ENCODE measurements around the gene LLCFC1.

LLCFC1 gene

DNA sequence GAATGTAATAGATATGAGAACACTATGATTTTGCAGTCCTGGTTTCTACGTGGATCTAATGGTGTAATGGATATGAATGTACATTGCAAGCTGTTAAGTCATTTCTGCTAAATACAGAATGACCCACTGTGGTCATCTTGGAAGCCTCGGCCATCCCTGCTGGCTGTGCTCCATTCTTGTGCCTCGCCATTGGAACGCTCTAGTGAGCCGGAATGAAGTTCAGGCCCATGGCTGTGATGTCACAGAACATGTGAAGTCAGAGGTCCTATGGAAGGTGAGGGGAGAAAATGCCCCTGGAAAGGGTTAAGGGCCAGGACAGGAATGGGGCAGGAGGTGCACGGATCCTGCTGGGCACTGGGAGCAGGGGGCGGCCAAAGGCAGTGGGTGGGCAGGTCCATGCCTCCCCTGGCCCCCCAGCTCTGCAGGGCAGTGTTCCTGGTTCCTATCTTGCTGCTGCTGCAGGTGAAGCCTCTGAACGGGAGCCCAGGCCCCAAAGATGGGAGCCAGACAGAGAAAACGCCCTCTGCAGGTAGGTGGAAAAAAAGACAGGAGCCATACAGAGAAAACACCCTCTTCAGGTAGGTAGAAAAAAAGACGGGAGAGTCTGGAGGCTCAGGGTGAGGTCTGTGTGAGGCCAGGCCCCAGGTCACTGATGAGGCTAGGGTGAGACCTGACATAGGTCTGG lies at the start of gene LLCFC1:
TSS of gene LLCFC1 (plus strand) at position 259 of the 685 bp plus-strand sequence. CDS start at position 397, 138 bp downstream.
- no peak for ATAC-seq

DNA sequence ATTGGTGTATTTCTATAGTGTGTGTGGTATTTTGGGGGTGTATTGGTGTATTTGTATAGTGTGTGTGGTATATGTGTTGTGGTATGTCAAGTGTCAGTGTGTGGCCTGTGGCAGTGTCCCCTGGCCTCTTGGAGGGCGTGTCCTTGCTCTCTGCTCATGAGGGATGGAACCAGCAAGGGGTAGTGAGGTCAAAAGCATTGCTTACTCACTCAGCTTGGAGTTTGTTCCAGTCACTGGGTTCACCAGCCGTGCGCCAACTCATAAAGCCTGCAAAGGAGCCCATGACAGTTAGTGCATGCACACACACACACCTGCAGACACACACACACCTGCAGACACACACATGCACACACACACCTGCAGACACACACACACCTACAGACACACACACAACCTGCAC lies 49.5 kb upstream of the LLCFC1 start:
- no peak for ATAC-seq

DNA sequence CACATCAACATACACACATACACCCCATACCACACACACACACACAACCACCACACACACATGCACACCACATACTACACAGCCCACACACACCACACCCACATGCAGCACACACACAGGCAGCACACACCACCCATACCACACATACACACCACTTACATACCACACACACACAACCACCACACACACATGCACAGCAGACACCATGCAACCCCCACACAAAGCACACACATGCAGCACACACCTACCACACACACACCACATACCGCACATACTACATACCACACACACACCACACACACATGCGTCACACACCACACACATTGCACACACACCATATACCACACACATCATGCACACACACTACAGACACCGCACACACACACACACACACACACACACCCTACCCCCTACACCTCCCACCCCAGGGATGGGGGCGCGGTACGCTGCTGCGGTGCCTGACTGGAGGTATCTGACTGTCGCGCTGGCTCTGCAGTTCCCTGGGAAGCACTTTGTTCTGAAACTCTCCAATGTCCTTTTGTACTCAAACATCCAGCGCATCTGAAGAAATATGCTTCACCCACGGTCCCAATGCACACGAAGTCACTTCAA lies 48.3 kb upstream of the LLCFC1 start:
- no peak for ATAC-seq

DNA sequence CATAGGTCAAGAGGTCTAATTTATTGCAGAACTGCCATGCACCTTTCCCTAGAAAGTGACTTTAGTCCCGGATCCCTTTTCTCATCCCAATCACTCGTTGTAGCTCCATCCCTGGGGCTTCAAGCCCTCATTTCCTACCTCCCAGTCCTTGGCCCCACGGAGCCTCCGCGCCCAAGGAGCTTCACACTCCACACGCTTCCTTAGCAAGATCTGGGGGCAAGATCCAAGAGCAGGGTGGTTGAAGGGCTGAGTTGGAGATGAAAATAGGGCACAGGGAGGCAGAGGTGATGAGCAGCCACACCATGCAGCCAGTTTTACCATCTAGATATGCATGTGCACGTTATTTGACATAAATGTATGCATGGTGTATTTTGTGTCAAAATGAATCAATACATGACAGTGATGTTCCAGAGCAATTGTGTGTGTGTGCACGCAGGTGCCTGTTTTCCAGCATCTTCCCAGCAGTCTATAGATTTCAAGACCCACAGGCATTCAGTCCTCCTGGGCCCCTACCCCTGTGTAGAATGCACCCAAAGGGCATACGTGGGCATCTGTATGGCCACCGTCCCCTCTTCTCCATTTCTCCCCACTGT lies 47.7 kb upstream of the LLCFC1 start:
- ATAC-seq = no peak

DNA sequence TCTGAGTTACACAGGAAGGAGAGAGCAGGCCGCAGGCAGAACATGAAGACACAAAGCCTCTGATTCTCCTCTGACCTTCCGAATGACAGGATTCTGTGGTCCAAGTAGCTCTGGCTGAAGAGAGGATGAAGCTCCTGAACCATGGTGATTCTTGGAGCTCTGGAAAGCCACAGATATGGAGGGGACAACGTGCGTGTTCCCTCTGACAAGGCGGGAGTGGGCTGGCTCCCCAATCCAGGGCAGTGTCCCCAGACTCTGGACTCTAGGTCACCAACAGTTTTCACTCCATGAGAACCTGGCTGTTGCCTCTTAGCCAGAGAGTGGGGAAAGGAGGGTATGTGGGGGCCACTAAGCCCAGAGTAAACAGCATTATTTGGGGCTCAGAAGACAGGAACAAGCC lies 46.3 kb upstream of the LLCFC1 start:
- ATAC-seq = no peak

DNA sequence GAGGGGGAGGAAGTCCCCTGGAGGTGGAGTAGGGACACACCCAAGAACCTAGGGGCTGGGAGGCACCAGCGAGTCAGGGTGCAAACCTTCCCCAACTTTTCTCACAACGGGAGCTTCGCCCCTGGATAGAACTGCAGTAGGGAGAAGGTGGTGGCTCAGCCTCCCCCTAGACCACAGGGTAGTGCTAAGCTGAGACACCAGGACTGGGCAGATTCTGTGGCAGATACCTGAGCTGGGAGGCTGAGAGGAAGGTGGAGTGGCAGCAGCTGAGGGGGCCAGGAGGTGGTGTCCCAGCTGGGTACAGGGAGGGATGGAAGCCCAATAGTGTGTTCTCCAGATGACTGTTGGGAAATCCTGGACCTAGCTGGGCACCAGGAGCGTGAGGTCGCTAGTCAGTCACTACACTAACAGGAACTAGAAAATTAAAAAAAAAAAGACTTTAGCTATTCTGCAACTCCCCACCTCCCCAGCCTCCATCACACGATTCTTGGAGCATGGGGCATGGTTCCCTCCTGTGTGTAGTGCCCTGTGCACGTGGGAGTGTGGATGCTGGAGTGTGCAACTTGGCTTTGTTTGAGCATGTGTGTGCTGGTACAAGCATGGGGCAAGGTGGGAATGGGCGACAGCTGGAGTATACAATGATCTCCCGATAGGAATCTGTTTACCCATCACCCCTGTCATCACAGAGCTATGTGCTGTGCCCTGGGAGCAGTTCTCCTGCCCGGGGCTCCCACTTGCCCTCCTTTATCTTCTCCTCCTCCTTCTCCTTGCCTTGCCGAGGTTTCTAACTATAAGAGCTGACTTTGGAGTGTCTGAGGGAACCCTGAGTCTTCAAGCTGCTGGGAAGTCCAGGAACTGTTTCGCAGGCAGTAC lies 44.9 kb upstream of the LLCFC1 start:
- ATAC-seq = no peak

DNA sequence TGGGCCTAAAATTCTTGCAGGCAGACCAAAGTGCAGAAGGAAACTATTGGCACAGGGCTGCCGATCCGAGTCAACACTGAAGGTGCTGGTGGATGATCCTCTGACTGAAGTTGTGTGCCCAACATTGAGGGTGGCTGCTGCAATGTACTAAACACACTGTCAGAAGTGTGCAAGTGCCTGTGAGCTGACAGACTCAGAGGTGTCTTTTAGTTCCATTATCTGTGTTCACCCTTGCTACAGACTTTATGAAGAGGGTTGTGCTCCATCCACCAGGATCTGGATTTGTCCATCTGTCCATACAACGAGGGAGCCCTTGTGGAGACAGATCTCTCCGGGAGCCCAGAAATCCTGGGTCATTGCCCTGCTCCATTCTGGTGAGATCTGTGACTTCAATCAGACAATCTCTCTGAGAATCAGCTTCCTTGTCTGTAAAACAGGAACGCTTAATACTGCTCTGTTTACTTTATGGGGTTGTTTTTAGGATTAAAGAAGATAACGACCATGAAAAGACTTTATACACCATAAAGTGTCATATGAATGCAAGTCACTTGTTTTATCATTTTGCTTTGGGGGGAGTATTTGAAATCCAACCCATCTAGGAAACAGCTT lies 44.2 kb upstream of the LLCFC1 start:
- no peak for ATAC-seq

DNA sequence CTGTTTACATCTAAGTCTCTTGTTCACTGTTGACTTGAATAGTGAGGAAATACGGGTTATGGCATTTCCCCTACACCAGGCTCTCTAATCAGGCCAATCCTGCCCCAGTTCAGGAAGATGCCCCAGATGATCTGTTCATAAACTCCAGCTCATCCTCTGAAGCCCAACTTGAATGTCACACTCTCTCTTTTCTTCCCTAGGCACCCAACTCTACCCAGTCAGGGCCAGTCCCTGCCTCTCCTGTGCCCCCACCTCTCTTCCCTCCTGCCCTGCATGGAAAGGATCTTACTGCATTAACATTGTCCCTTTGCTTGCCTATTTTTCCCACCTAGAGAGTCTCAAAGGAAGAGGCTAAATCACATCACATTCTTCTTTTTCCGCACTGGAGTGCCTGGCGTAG lies 43.1 kb upstream of the LLCFC1 start:
- no peak for ATAC-seq

DNA sequence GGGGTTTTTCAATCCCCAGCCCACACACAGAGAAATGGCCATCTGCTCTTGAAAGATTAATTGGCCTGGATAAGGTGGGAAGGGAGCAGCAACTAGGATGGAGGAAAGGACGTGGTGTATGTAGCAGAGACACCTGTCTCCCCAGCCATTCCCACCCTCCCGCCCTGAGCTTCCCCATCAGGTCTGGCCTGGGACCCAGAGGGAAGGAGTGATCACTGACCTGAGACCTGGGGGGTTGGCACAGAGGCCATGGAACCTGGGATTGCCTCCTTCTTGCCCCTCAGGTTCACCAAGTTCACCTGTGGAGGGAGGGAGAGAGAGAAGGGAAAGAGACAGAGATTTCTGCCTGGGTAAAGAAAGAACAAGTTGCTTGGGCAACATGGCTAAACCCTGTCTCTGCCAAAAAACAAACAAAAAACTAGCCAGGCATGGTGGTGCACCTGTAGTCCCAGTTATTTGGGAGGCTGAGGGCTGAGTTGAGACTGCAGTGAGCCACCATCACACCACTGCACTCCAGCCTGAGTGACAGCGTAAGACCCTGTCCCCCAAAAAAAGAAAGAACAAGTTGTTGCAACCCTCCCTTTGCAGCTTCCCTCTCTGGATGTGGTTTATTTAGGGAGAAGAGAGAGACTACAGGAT lies 42.4 kb upstream of the LLCFC1 start:
- no peak for ATAC-seq

DNA sequence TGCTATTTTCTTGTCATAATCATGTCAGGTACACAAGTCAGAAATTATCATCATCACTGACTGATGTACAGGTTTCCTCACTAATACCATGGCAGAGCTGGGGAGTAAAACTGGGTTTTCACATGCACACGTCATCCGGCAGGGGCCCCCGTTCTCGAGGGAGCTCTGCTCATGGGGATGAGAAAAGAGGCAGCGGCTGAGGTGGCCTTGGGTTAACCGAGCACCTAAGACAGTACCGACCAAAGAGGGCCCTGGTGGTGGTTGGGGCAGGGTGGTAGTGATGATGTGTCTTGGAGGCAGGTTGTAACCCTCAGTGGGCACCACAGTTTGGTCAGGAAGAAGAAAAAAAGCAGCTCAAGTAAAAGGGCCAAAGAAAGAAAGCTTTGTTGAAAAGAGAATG lies 41.6 kb upstream of the LLCFC1 start:
- ATAC-seq = no peak

DNA sequence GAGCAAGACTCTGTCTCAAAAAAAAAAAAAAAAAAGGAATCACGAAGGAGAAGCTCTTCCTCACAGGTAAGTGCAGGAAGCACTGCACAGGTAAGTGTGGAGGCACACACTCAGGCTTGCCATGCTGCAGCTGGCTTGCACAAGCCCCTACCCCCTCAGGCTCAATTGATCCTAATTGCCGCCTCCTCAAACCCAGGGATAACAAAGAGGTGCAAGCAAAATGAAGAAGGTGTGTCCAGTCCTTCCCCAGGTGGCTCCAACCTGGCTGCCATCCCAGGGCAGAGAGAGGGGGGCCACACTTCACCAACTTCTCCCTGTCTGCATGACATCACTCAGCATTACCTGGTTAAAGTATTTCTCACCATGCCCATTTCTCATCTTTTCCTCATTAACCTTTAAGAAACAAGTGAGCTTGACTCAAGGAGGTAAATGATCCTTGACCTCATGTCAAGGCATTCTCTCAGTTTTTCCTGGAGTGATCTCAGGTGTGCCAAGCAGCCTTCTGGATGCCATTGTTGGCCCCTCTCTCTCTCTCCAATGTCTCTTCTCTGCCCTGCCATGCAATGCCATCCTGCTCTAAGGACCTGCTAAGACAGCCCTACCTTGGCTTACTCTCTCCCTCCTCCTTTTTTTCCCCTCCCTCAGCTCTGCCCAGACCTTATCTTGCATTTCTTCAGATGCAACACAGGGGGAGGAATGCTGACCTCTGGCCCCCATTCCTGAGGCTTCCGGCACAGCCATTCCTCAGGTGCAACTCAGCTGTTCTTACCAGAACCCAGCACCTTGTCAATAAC lies 40.7 kb upstream of the LLCFC1 start:
- no peak for ATAC-seq

DNA sequence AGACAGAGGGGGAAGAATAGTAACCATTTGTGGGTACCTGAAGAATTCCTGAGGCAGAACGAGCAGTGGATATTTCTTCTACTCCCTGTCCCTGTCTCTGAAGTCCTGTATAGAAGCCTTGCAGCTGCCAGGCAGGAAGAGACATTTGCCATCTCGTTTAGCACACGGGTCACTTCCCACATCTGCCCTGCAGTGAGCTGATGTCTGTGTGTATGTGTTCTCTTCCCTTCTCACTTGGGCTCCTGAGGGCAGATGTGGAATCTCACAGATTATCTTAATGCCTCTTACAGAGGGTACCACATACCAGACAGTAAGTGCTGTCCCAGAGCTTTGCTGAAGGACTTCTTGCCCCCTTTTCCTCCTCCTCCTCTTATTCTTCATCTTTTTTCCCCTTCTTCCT lies 39.6 kb upstream of the LLCFC1 start:
- no peak for ATAC-seq

DNA sequence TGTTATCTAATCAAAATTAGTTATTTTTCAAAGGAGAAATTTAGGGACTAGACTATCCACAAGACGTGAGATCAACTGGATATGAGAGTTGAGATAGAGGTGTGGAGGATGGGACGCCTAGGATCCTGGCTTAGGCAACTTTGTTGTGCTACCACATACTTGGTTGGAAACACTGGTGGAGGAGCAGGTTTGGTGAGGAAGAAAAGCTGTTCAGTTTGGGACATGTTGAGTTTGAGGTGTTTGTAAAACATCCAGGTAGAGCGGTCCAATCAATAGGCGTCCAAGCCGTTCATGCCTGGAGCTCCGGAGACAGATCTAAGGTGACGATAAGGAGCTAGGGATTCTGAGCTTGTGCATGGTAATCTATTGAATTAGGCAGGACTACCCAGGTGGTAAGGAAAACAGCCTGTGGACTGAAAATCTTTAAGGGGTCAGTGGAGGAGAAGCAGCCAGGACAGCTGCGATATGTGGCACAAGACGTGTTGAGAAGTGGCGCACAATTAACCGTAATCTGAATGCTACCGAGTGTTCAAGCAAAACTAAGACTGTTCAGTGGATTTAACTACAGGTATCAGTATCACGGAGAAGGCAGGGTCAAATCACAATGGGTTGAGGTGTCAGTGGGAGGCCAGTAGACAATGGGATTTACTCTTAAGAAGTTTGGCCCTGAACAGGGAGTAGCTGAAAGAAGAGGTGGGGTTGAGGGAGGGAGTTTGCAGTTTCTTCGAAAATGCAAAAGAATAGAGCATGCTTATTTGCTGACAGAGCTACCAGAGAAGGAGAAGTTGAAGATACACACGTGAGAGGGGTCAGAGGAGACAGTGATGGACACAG lies 37.6 kb upstream of the LLCFC1 start:
- no peak for ATAC-seq

DNA sequence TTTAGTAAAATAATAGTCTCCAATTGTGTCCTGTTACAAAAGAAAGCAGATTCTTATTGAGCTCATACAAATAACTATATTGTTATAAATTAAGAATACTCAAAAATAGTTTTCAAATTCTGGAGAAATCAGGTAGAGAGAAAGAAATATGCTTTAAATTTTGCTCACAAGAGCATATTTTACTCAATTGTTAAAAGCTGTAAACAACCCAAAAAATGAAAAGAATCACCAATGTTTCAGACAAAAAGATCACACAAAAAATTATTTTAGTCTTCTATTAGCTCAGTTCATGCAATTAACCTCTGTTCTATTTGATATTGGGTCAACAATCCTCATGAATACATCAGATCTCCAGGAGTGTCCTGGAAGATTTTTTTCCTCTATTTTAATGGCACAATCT lies 35.2 kb upstream of the LLCFC1 start:
- no peak for ATAC-seq

DNA sequence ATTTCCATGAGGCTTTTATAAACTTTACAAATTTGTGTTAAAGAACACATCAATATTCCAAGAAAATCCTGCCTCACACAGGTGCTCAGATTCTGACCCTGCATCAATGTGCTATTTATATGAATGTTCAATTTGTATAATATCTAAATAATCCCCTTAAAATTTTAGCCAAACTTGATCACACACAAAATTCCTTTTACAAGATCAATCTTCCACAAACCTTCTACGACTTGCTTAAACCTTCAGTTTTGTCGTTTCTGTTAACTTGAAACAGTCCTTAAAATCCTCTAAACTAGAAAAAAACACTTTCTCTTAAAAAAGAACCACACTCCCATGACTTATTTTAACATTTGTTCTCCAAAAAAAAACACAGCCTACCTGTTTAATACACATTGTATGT lies 33.5 kb upstream of the LLCFC1 start:
- no peak for ATAC-seq

DNA sequence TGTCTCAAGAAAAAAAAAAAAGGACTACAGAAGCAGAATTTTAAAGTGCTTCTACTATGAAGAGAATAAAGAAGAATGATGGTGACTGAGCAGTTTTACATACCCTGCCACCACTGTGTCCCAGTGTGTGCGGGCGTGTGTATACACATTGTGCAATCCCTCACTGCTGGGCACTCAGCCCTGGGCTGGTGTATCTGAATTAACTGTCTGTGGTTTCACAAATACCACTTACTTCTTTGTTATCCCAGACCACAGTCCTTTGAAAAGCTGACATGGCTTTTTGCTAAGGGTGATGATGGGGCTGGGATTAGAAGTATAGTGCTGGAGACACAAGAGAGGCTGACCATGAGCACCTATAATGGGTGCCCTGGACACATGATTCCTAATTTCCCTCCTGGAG lies 32.6 kb upstream of the LLCFC1 start:
- no peak for ATAC-seq

DNA sequence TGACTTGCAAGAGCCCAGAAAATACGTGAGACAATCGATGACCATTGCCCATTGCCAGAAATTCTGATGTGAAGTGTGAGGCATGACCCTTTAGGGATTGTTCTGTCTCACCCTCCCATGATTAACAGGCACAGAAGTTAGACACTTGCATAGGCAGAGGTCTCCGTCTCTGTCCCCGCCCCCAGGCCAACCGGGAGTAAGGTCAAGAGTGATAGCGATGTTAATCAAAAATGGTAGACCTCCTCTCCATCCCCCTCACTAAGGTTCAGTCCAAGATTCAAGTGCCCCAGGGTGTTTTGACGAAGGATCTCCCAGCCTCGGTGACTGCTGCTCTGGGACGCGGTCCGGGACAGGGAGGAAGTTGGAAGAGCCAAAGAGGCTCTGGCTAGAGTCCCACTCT lies 31.0 kb upstream of the LLCFC1 start:
- no peak for ATAC-seq

DNA sequence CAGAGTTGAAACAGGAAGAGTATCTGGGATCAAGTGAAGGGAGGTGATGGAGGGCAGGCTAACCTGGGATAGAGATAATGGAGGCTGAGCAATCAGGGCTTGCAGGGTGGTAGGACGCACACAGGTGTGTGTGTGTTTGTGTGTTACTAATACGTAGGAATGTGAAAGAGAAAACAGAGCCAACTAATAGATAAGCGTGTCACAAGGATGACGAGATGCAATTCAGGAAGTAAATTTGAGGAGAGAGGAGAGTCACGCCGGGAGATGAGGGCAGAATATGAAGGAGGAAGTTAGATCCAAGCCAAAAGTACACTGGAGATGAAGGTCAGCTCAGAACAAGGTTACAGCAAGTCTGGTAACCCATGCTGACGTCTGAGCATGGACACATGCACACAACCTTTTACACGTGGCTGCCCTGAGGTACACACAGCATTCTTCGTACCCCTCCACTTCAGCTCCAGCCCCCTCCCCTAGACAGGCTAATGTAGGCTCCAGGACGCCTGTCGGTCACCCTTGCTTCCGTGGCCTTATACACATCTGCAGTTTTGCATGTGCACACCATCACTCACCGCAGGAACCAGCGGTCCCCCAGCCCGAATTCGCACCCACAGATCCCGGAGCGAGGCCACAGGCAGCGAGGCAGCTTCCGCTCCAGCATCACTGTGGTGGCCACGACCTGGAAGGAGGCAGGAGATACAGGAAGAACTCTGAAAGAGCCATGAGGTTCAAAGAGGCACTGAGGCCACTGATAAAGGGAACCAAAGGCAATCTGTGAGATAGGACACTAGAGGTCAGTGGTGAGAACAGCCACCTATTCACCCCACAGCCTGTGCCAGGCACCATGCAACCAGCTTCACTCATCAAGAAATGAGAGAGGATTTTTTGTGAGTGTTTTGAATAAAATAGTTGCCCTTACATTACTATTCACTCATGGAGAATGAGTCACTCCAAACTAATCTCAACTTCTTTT lies 30.1 kb upstream of the LLCFC1 start:
- no peak for ATAC-seq

DNA sequence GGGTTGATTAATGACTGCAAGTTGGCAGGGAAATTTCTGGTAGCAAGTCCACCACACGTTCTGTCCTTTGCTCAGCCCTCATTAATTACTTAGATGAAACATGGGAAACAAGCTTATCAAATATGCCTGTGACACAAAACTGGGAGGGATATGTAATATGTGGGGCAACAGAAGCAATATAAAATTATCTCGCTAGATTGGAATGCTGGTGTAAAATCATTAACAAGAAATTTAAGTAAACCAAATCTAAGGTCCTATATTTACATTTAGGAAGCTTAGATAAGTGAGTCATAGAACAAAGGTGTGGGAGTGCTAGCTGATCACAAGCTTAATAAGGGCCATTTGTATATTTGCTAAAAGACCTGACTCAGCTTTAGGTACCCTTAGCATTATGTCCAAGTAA lies 29.3 kb upstream of the LLCFC1 start:
- ATAC-seq = no peak

Measured in activated CD4-positive, CD25-positive, alpha-beta regulatory T cell treated with anti-CD3 and anti-CD28 coated beads, Interleukin-2, amount 50 U/mL, for 24 hours (primary cell).